Thyroid gland (tissue), 4 donors: ENCODE data around the gene PLCL1.

Experiments used
- CTCF ChIP-seq, 6 experiments: fragments of 200-600 bp in 3 of 6; fragments of 450-650 bp in 3 of 6; sonication (generic) in 3 of 6; IDR thresholded peaks; one replicate each; pipeline ENCODE4 v1.5.1; 2016 to 2019; ENCODE audit warnings: antibody characterized with exemption in 6 of 6, mild to moderate bottlenecking in 2 of 6, inconsistent platforms in 1 of 6, moderate library complexity in 1 of 6
- POLR2A ChIP-seq, 2 donors: fragments of 450-650 bp; IDR thresholded peaks; one replicate each; pipeline ENCODE4 v1.6.1; 2017; ENCODE audit warnings: antibody characterized with exemption in 2 of 2, mild to moderate bottlenecking in 2 of 2, moderate library complexity in 1 of 2

- no peak for TF ChIP-seq CTCF (IDR thresholded peaks at IDR 0.05)
- TF ChIP-seq POLR2A (IDR thresholded peaks at IDR 0.05): no peak
These were observed 212.7 kb downstream of the PLCL1 start for GRCh38 chr2:198017068-198017467.
